Measurements from ENCODE around the gene DDI2.

The DDI2 gene

DNA sequence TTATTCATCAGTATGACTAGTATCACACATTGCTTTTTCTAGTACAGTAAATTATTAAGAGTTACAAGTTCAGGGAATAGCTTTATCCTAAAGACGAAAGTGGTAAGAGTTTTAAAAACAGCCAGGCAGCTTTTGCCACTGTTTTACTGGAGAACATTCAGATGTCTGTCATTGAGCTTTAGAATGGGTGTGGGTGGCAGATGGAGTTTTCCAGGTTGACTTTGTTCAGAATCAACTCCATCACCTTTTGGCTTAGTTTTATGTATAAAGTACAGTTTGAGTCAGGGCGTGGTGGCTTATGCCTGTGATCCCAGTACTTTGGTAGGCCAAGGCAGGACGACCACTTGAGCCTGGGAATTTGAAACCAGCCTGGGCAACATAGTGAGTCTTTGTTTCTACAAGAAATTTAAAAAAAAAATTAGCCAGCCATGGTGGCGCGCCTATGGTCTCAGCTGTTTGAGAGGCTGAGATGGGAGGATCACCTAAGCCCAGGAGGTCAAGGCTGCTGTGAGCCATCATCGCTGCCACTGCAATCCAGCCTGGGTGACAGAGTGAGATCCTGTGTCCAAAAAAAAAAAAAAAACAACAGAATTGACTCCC is 36.9 kb downstream of the DDI2 start:
- H3K4me1 Mint-ChIP-seq = peaks cover 15% of the 10 kb centered on the region
- no peak overlapping the region for H3K4me3 Mint-ChIP-seq
- H3K27ac Mint-ChIP-seq = no peak overlapping the region
- no peaks in the 10 kb centered on the region for H3K27me3 Mint-ChIP-seq (ENCODE audit: low read depth)
- H3K9me3 Mint-ChIP-seq = no peaks in the 10 kb centered on the region
- TF ChIP-seq CTCF (IDR thresholded peaks at IDR 0.05; ENCODE audit: unreplicated experiment in 3 of 3) = no peak
- peaks cover 57% of the 10 kb centered on the region for H3K36me3 Mint-ChIP-seq (ENCODE audit: low read depth)

DNA sequence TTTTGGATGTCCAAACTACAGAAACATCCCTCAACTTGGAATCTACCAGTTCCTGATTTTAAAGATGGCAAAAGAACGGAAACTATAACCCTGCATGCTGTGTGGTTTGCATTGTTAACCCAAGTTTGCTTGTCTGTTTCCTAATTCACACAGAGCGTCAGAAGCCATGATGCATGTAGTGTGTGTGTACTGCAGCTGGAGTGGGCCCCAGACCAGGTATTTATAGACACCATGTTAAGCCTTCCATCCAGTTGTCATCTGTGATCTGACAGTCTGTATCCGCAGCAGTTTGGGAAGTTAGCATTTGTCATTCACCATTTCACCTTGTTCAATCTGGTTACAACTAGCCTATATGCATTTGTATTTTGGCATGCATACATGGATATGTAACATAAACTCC is 39.2 kb downstream of the DDI2 start:
- H3K4me3 Mint-ChIP-seq = no peak overlapping the region
- H3K9me3 Mint-ChIP-seq = no peaks in the 10 kb centered on the region
- peaks cover 61% of the 10 kb centered on the region for H3K36me3 Mint-ChIP-seq (ENCODE audit: low read depth)
- no peak for TF ChIP-seq CTCF (IDR thresholded peaks at IDR 0.05; ENCODE audit: unreplicated experiment in 3 of 3)
- H3K27ac Mint-ChIP-seq = peak overlapping the region in 2 of 3 experiments; percentile 18 to 33
- peaks cover 15% of the 10 kb centered on the region for H3K4me1 Mint-ChIP-seq
- no peaks in the 10 kb centered on the region for H3K27me3 Mint-ChIP-seq (ENCODE audit: low read depth)

- peak overlapping the region; percentile 18 to 53 (median 33) for H3K27ac Mint-ChIP-seq
- peaks cover 61% of the 10 kb centered on the region for H3K36me3 Mint-ChIP-seq (ENCODE audit: low read depth)
- no peaks in the 10 kb centered on the region for H3K27me3 Mint-ChIP-seq (ENCODE audit: low read depth)
- H3K4me3 Mint-ChIP-seq = no peak overlapping the region
- peaks cover 21% of the 10 kb centered on the region for H3K4me1 Mint-ChIP-seq
- no peak for TF ChIP-seq CTCF (IDR thresholded peaks at IDR 0.05; ENCODE audit: unreplicated experiment in 3 of 3)
- H3K9me3 Mint-ChIP-seq = no peaks in the 10 kb centered on the region
These were observed 39.8 kb downstream of the DDI2 start for GRCh38 chr1:15657021-15657420.

- TF ChIP-seq CTCF (IDR thresholded peaks at IDR 0.05; ENCODE audit: unreplicated experiment in 3 of 3) = no peak
- H3K9me3 Mint-ChIP-seq = no peaks in the 10 kb centered on the region
- H3K4me3 Mint-ChIP-seq = no peak overlapping the region
- peaks cover 58% of the 10 kb centered on the region for H3K36me3 Mint-ChIP-seq (ENCODE audit: low read depth)
- H3K27ac Mint-ChIP-seq = no peak overlapping the region
- peaks cover 26% of the 10 kb centered on the region for H3K4me1 Mint-ChIP-seq
- no peaks in the 10 kb centered on the region for H3K27me3 Mint-ChIP-seq (ENCODE audit: low read depth)
These were observed 42.9 kb downstream of the DDI2 start for GRCh38 chr1:15660151-15660550.

- no peak for TF ChIP-seq CTCF (IDR thresholded peaks at IDR 0.05; ENCODE audit: unreplicated experiment in 3 of 3)
- peaks cover 12% of the 10 kb centered on the region for H3K4me1 Mint-ChIP-seq
- no peaks in the 10 kb centered on the region for H3K27me3 Mint-ChIP-seq (ENCODE audit: low read depth)
- no peak overlapping the region for H3K27ac Mint-ChIP-seq
- H3K4me3 Mint-ChIP-seq = no peak overlapping the region
- peaks cover 47% of the 10 kb centered on the region for H3K36me3 Mint-ChIP-seq (ENCODE audit: low read depth)
- H3K9me3 Mint-ChIP-seq = no peaks in the 10 kb centered on the region
These were observed 45.2 kb downstream of the DDI2 start for GRCh38 chr1:15662477-15662876.

DNA sequence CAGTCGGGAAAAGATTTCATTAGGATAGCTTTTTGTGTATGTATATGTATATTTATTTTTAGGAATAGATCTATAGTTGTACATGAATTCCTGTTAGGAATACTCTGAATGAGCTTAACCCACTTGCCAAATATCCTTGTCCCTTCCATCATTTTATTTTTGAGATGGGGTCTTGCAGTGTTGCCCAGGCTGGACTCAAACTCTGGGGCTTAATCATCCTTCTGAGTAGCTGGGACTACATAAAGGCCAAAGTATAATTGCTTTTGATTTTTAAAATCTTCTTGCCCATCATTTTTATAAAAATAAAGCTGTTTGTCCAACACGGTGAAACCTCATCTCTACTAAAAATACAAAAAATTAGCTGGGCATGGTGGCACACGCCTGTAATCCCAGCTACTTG is 46.7 kb downstream of the DDI2 start:
- H3K27ac Mint-ChIP-seq = no peak overlapping the region
- no peak overlapping the region for H3K4me3 Mint-ChIP-seq
- H3K9me3 Mint-ChIP-seq = no peaks in the 10 kb centered on the region
- H3K36me3 Mint-ChIP-seq (ENCODE audit: low read depth) = peaks cover 40% of the 10 kb centered on the region
- TF ChIP-seq CTCF (IDR thresholded peaks at IDR 0.05; ENCODE audit: unreplicated experiment in 3 of 3) = no peak
- no peaks in the 10 kb centered on the region for H3K27me3 Mint-ChIP-seq (ENCODE audit: low read depth)
- peaks cover 11% of the 10 kb centered on the region for H3K4me1 Mint-ChIP-seq

All from nephron (organoid).